Subcutaneous abdominal adipose tissue (tissue), 5 donors: ENCODE measurements around the gene MLX.
A peak's percentile ranks its signal among the peaks of the same experiment; 100 is the strongest.

Source experiments
- H3K27ac ChIP-seq: one replicate; pipeline ENCODE4 v1.7.0; 2013; ENCODE audit warnings: low read depth, mild to moderate bottlenecking, inconsistent platforms, low read length, moderate library complexity
- H3K27me3 ChIP-seq, 5 donors: one replicate each; pipeline ENCODE4 v1.7.0; 2013; ENCODE audit warnings: low read length in 5 of 5, inconsistent platforms in 1 of 5; ENCODE audit not compliant: control insufficient read depth in 5 of 5, insufficient read depth in 4 of 5
- H3K36me3 ChIP-seq, 5 donors: one replicate each; pipeline ENCODE4 v1.7.0; 2013; ENCODE audit warnings: low read length in 5 of 5; ENCODE audit not compliant: control insufficient read depth in 5 of 5, insufficient read depth in 5 of 5
- H3K4me1 ChIP-seq, 5 donors: one replicate each; pipeline ENCODE4 v1.7.0; 2013; ENCODE audit warnings: low read length in 5 of 5, mild to moderate bottlenecking in 3 of 5, moderate library complexity in 1 of 5; ENCODE audit not compliant: control insufficient read depth in 5 of 5, insufficient read depth in 5 of 5
- H3K4me3 ChIP-seq, 5 donors: one replicate each; pipeline ENCODE4 v1.7.0; 2013; ENCODE audit warnings: low read length in 5 of 5, low read depth in 1 of 5
- H3K9ac ChIP-seq, 5 donors: one replicate each; pipeline ENCODE4 v1.7.0; 2013; ENCODE audit warnings: low read length in 5 of 5, mild to moderate bottlenecking in 4 of 5, moderate library complexity in 3 of 5
- H3K9me3 ChIP-seq, 5 donors: one replicate each; pipeline ENCODE4 v1.7.0; 2013; ENCODE audit warnings: low read length in 5 of 5; ENCODE audit not compliant: control insufficient read depth in 5 of 5
- donor health status: healthy.
- donor health status: healthy.
- donor health status: healthy.
- donor health status: healthy.
- donor health status: healthy.

The MLX gene

DNA sequence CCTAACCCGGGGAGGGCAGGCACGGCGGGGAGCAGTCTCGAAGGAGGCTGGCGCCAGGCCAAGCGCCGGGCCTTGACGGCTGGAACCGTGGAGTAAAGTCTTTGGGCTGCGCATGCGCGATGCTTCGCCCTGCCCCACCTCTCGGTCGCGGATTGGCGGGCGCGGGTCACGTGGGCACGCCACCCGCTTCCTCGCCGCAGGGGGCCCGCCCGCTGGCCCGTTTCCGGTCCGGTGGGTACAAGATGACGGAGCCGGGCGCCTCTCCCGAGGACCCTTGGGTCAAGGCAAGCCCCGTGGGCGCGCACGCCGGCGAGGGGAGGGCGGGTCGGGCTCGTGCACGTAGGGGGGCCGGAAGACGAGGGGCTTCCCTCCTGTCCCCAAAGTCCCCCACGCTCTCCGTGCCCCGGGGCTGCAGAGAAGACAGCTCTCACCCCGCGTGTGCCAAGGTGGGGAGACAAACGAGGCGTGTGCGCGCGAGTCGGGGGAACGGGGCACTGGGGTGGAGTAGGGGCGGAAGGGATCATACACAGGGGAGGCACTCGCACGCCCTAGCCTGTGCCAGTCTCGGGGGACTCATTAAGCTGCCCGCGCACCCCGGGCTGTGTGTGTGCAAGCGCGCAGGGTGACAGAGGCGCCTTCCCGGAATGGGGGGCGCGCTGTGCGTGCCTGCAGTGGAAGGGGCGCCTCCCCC, at the start of gene MLX:
Gene MLX, plus strand, starts transcription at position 218 of the 691 bp plus-strand sequence. Its CDS starts 25 bp downstream, at position 243.
- Histone ChIP-seq H3K9me3 (no peaks in the 10 kb centered on the region), H3K27me3 (no peaks in the 10 kb centered on the region), H3K9ac (peak within 1 kb of the TSS; percentile 76 to 94 (median 89)), H3K27ac (peak within 1 kb of the TSS; percentile 91), H3K4me1 (peaks cover 19 to 76% (median 64%) of the 10 kb centered on the region in 5 donors), H3K4me3 (peak within 1 kb of the TSS; percentile 81 to 90 (median 83)), H3K36me3 (peaks cover 0 to 62% (median 50%) of the 10 kb centered on the region in 5 donors)

DNA sequence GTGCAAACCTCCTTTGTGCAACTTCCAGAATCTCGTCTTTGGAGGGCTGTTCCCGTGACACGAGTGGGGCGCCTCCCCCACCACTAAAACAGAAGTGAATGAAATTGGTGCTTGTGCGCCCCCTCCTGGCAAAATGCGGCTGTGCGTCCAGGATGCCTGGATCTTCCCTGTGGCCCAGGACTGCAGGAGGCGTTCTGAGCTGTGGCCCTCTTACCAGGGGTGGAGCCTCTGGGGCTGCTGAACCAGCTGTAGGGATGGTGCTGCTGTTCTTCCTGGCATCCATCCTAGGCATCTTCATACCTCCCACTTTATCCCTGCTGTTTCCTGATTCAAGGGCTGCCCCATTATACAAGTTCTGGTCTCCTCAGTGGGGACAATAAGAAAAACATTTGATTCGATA, 49.4 kb upstream of the MLX start:
- Histone ChIP-seq H3K9me3 (no peaks in the 10 kb centered on the region), H3K4me3 (no peak overlapping the region), H3K36me3 (peaks cover 0 to 34% (median 14%) of the 10 kb centered on the region in 5 donors), H3K9ac (peak overlapping the region in 4 of 5 donors; percentile 21 to 75 (median 54)), H3K27me3 (no peaks in the 10 kb centered on the region), H3K4me1 (peaks cover 60 to 94% (median 92%) of the 10 kb centered on the region in 5 donors), H3K27ac (peak overlapping the region; percentile 100)

- Histone ChIP-seq H3K36me3 (peaks cover 0 to 36% (median 14%) of the 10 kb centered on the region in 5 donors), H3K27me3 (no peaks in the 10 kb centered on the region), H3K9me3 (no peaks in the 10 kb centered on the region), H3K4me1 (peaks cover 60 to 94% (median 92%) of the 10 kb centered on the region in 5 donors), H3K9ac (peak overlapping the region; percentile 67 to 92 (median 75)), H3K27ac (peak overlapping the region; percentile 100), H3K4me3 (peak overlapping the region in 4 of 5 donors; percentile 9 to 32 (median 18))
Measured at GRCh38 chr17:42518046-42518754, 48.7 kb upstream of the MLX start.

- peak overlapping the region; percentile 48 to 92 (median 75) for H3K9ac ChIP-seq
- H3K4me3 ChIP-seq = peak overlapping the region in 3 of 5 donors; percentile 24 to 32 (median 27)
- peaks cover 0 to 36% (median 13%) of the 10 kb centered on the region in 5 donors for H3K36me3 ChIP-seq
- peaks cover 53 to 90% (median 88%) of the 10 kb centered on the region in 5 donors for H3K4me1 ChIP-seq
- H3K27me3 ChIP-seq = no peaks in the 10 kb centered on the region
- peak overlapping the region; percentile 100 for H3K27ac ChIP-seq
- H3K9me3 ChIP-seq = no peaks in the 10 kb centered on the region
Measured at GRCh38 chr17:42518755-42519545, 48.0 kb upstream of the MLX start.

GRCh38 chr17:42519546-42520491, 47.1 kb upstream of the MLX start:
- H3K4me3 ChIP-seq = peak overlapping the region in 4 of 5 donors; percentile 1 to 32 (median 14)
- H3K27me3 ChIP-seq = no peaks in the 10 kb centered on the region
- no peaks in the 10 kb centered on the region for H3K9me3 ChIP-seq
- peak overlapping the region; percentile 60 to 92 (median 75) for H3K9ac ChIP-seq
- peak overlapping the region; percentile 100 for H3K27ac ChIP-seq
- peaks cover 48 to 81% (median 79%) of the 10 kb centered on the region in 5 donors for H3K4me1 ChIP-seq
- peaks cover 0 to 27% (median 6%) of the 10 kb centered on the region in 5 donors for H3K36me3 ChIP-seq

DNA sequence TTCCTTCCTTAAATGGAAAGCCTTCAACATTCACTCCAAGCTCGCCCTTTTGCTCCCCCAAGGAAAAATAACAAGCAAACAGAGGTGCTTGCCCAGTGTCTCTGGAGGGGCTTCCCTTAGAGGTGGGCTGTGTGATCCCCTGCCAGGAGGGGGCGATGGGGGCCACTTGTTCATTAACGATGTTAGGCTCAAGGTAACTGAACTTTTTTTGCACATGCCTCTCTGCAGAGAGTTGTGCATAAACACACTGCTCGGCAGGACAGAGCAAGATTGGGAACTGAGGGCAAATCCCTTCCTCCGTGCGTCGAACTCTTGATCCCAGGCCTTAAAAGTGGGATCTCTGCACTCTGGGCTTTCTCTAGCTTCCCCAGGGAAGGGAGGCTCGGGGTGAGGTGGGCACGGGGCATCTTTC, 46.4 kb upstream of the MLX start:
- Histone ChIP-seq H3K9me3 (no peaks in the 10 kb centered on the region), H3K4me3 (peak overlapping the region; percentile 9 to 39 (median 27)), H3K4me1 (peaks cover 48 to 80% (median 75%) of the 10 kb centered on the region in 5 donors), H3K27ac (peak overlapping the region; percentile 100), H3K9ac (peak overlapping the region in 4 of 5 donors; percentile 22 to 92 (median 64)), H3K36me3 (peaks cover 0 to 24% (median 5%) of the 10 kb centered on the region in 5 donors), H3K27me3 (no peaks in the 10 kb centered on the region)

DNA sequence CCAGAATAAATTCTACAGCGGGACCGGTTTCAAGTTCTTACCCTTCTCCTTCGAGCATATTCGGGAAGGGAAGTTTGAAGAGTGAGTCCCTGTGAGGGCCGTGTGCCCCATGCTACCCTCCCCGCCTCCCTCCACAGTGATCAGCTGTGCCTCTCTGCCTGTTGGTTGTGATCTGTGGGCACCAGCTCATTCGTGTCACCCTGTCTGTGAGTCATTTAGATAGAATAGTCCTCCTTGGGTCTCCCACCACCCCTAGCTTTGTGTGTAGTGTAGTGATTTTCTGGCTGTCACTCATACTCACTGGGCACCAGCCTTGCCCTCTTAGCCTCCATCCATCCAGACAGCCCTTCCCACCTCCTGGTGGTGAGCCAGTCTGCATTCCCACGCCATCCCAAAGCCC, 45.9 kb upstream of the MLX start:
- Histone ChIP-seq H3K4me1 (peaks cover 49 to 81% (median 77%) of the 10 kb centered on the region in 5 donors), H3K9me3 (no peaks in the 10 kb centered on the region), H3K4me3 (peak overlapping the region in 2 of 5 donors; percentile 15 to 31), H3K36me3 (peaks cover 0 to 24% (median 5%) of the 10 kb centered on the region in 5 donors), H3K27me3 (no peaks in the 10 kb centered on the region), H3K27ac (peak overlapping the region; percentile 100), H3K9ac (peak overlapping the region in 2 of 5 donors; percentile 59 to 92)

DNA sequence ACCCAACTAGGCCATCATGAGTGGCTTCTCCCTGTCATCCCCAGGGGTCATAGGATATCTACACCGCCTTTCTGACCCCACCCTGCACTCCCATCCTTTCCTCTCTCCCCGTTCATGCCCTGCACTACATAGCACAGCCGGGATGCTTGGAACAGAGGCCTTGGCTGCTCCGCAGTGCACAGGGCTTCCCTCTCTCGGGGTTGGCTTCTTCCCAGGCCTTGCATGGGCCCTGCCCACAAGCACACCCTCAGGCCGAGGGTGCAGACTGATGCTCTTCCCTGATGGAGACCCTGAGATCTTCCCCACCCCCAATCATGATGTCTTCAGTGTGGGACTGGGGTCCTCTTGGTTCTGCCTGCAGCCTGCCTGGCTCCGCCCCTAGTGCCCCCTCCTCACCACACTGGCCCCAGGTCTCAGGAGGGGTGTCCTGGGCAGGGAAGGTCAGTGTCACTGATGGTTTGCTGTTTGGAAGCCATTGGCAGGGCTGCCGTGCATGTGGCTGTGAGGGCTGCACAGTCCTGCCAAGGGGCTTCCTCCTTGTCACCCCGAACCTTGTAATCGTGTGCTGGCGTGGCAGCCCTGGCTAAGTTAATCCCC, 45.1 kb upstream of the MLX start:
- Histone ChIP-seq H3K27ac (peak overlapping the region; percentile 100), H3K9ac (peak overlapping the region in 3 of 5 donors; percentile 42 to 92 (median 44)), H3K4me1 (peaks cover 50 to 81% (median 71%) of the 10 kb centered on the region in 5 donors), H3K4me3 (peak overlapping the region in 2 of 5 donors; percentile 6 to 25), H3K36me3 (peaks cover 0 to 19% (median 3%) of the 10 kb centered on the region in 5 donors), H3K27me3 (no peaks in the 10 kb centered on the region), H3K9me3 (no peaks in the 10 kb centered on the region)
